ENCODE results near the gene IL4R. TPM values are rescaled to one million over a fixed set of nuclear protein-coding genes. Genes with fewer than 3 reads are reported as not detected.

IL4R gene
- total and polyA plus RNA-seq, 2 of the 8 experiments (the other 6 are each of a cell fraction or from before 2014, with no cell fraction given), result 29.1 to 29.4 TPM

DNA sequence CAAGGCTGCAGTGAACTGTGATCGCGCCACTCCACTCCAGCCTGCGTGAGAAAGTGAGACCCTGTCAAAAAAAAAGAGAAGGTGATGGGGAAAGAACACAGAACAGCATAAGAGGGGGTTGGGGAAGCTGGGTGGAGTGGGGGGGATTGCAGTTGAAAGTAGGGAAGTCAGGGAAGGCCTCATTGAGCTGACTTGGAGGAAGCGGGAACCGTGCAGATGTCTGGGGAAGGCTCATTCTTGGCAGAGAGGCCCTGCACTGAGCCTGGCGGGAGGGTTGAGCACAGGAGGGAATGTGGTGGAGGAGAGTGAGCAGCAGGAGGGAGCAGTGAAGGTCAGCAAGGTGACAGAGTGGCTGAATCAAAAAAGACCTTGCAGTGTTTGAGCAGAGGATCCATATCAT, 26.9 kb downstream of the IL4R start (continued):
- TF ChIP-seq, protein P1, sequence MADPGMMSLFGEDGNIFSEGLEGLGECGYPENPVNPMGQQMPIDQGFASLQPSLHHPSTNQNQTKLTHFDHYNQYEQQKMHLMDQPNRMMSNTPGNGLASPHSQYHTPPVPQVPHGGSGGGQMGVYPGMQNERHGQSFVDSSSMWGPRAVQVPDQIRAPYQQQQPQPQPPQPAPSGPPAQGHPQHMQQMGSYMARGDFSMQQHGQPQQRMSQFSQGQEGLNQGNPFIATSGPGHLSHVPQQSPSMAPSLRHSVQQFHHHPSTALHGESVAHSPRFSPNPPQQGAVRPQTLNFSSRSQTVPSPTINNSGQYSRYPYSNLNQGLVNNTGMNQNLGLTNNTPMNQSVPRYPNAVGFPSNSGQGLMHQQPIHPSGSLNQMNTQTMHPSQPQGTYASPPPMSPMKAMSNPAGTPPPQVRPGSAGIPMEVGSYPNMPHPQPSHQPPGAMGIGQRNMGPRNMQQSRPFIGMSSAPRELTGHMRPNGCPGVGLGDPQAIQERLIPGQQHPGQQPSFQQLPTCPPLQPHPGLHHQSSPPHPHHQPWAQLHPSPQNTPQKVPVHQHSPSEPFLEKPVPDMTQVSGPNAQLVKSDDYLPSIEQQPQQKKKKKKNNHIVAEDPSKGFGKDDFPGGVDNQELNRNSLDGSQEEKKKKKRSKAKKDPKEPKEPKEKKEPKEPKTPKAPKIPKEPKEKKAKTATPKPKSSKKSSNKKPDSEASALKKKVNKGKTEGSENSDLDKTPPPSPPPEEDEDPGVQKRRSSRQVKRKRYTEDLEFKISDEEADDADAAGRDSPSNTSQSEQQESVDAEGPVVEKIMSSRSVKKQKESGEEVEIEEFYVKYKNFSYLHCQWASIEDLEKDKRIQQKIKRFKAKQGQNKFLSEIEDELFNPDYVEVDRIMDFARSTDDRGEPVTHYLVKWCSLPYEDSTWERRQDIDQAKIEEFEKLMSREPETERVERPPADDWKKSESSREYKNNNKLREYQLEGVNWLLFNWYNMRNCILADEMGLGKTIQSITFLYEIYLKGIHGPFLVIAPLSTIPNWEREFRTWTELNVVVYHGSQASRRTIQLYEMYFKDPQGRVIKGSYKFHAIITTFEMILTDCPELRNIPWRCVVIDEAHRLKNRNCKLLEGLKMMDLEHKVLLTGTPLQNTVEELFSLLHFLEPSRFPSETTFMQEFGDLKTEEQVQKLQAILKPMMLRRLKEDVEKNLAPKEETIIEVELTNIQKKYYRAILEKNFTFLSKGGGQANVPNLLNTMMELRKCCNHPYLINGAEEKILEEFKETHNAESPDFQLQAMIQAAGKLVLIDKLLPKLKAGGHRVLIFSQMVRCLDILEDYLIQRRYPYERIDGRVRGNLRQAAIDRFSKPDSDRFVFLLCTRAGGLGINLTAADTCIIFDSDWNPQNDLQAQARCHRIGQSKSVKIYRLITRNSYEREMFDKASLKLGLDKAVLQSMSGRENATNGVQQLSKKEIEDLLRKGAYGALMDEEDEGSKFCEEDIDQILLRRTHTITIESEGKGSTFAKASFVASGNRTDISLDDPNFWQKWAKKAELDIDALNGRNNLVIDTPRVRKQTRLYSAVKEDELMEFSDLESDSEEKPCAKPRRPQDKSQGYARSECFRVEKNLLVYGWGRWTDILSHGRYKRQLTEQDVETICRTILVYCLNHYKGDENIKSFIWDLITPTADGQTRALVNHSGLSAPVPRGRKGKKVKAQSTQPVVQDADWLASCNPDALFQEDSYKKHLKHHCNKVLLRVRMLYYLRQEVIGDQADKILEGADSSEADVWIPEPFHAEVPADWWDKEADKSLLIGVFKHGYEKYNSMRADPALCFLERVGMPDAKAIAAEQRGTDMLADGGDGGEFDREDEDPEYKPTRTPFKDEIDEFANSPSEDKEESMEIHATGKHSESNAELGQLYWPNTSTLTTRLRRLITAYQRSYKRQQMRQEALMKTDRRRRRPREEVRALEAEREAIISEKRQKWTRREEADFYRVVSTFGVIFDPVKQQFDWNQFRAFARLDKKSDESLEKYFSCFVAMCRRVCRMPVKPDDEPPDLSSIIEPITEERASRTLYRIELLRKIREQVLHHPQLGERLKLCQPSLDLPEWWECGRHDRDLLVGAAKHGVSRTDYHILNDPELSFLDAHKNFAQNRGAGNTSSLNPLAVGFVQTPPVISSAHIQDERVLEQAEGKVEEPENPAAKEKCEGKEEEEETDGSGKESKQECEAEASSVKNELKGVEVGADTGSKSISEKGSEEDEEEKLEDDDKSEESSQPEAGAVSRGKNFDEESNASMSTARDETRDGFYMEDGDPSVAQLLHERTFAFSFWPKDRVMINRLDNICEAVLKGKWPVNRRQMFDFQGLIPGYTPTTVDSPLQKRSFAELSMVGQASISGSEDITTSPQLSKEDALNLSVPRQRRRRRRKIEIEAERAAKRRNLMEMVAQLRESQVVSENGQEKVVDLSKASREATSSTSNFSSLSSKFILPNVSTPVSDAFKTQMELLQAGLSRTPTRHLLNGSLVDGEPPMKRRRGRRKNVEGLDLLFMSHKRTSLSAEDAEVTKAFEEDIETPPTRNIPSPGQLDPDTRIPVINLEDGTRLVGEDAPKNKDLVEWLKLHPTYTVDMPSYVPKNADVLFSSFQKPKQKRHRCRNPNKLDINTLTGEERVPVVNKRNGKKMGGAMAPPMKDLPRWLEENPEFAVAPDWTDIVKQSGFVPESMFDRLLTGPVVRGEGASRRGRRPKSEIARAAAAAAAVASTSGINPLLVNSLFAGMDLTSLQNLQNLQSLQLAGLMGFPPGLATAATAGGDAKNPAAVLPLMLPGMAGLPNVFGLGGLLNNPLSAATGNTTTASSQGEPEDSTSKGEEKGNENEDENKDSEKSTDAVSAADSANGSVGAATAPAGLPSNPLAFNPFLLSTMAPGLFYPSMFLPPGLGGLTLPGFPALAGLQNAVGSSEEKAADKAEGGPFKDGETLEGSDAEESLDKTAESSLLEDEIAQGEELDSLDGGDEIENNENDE (IDR thresholded peaks at IDR 0.05; ENCODE audit: insufficient replicate concordance, low read length), result no peak

All from H1 (cell line).